OCI-LY3 (cell line): ENCODE results near the gene ZSWIM6.

ENCODE experiments used
- H2AFZ ChIP-seq: fragments of 200-600, 300-600 bp; shearing (Covaris generic); 2 replicates; pipeline ENCODE4 v1.6.0; 2014; ENCODE audit warnings: antibody characterized with exemption, low read depth, low read length
- H3K27ac ChIP-seq: fragments of 200-600, 300-600 bp; sonication (generic); 2 replicates; pipeline ENCODE4 v1.5.1; 2014; ENCODE audit warnings: mild to moderate bottlenecking, low read length, moderate library complexity, mixed read lengths
- H3K27me3 ChIP-seq: fragments of 200-600, 300-600 bp; sonication (generic); 2 replicates; pipeline ENCODE4 v1.6.1; 2014; ENCODE audit warnings: low read depth, low read length, mixed read lengths
- H3K36me3 ChIP-seq: fragments of 200-600, 300-600 bp; sonication (generic); replicated peaks from 2 replicates; pipeline ENCODE3; 2014; ENCODE audit warnings: low read depth, low read length, mixed read lengths
- H3K4me1 ChIP-seq: fragments of 300-600, 200-600 bp; sonication (generic); 2 replicates; pipeline ENCODE4 v1.6.1; 2014; ENCODE audit warnings: low read length, mixed read lengths
- H3K4me2 ChIP-seq: fragments of 200-600, 300-600 bp; sonication (generic); 2 replicates; pipeline ENCODE4 v1.6.1; 2014; ENCODE audit warnings: low read length, mixed read lengths
- H3K4me3 ChIP-seq: fragments of 300-600, 200-600 bp; sonication (generic); 2 replicates; pipeline ENCODE4 v1.5.1; 2014; ENCODE audit warnings: antibody characterized with exemption, mild to moderate bottlenecking, low read length, moderate library complexity
- H3K79me2 ChIP-seq: fragments of 300-600, 200-600 bp; shearing (Covaris generic); 2 replicates; pipeline ENCODE4 v1.6.1; 2014; ENCODE audit warnings: mild to moderate bottlenecking, low read length, mixed read lengths
- H3K9ac ChIP-seq: fragments of 300-600, 200-600 bp; shearing (Covaris generic); 2 replicates; pipeline ENCODE4 v1.6.0; 2014; ENCODE audit warnings: mild to moderate bottlenecking, low read length, moderate library complexity
- H3K9me3 ChIP-seq: fragments of 200-600, 300-600 bp; shearing (Covaris generic); 2 replicates; pipeline ENCODE4 v1.6.1; 2014; ENCODE audit warnings: low read length, mixed read lengths; ENCODE audit not compliant: insufficient read depth
- H4K20me1 ChIP-seq: fragments of 200-600, 300-600 bp; sonication (generic); 2 replicates; pipeline ENCODE4 v1.6.1; 2016; ENCODE audit warnings: low read length, mixed read lengths; ENCODE audit not compliant: insufficient read depth
- CTCF ChIP-seq: fragments of 200-600, 300-600 bp; sonication (generic); IDR thresholded peaks from 2 replicates; pipeline ENCODE4 v1.5.1; 2014; ENCODE audit warnings: antibody characterized with exemption, low read length, low read depth
- EZH2phosphoT487 ChIP-seq: fragments of 200-600 bp; shearing (Covaris generic); IDR thresholded peaks from 2 replicates; pipeline ENCODE4 v1.6.1; 2018; ENCODE audit warnings: antibody characterized with exemption, mixed run types, low read depth

The ZSWIM6 gene

DNA sequence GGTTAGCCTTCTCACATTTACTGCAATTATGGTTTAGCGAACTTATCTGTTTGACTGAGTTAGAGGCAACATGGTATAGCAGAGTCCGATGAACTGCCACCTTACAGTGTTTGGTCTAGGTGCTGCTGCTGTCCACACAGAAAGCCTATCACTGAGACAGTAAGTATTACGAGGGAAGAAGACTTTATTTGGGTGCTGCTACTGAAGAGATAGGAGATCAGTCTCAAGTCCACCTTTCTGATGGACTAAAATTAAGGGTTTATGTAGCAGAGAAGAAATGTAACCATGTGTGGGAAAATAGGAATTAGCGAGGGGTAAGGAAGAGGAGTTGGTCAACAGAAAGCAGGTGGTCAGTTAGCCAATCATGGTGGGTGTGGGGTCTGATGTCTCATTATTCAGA is 109.7 kb downstream of the ZSWIM6 start:
- Histone ChIP-seq H3K36me3 (peaks cover 6% of the 10 kb centered on the region), H3K79me2 (no peaks in the 10 kb centered on the region), H3K4me2 (no peak overlapping the region), H3K27me3 (no peaks in the 10 kb centered on the region), H3K4me1 (no peaks in the 10 kb centered on the region), H2AFZ (no peak overlapping the region), H4K20me1 (no peaks in the 10 kb centered on the region), H3K9me3 (peaks cover 7% of the 10 kb centered on the region; the same call in 1 of the 2 replicates), H3K4me3 (no peak overlapping the region), H3K27ac (no peak overlapping the region), H3K9ac (no peak overlapping the region)
- TF ChIP-seq CTCF (no peak), EZH2phosphoT487 (no peak)

DNA sequence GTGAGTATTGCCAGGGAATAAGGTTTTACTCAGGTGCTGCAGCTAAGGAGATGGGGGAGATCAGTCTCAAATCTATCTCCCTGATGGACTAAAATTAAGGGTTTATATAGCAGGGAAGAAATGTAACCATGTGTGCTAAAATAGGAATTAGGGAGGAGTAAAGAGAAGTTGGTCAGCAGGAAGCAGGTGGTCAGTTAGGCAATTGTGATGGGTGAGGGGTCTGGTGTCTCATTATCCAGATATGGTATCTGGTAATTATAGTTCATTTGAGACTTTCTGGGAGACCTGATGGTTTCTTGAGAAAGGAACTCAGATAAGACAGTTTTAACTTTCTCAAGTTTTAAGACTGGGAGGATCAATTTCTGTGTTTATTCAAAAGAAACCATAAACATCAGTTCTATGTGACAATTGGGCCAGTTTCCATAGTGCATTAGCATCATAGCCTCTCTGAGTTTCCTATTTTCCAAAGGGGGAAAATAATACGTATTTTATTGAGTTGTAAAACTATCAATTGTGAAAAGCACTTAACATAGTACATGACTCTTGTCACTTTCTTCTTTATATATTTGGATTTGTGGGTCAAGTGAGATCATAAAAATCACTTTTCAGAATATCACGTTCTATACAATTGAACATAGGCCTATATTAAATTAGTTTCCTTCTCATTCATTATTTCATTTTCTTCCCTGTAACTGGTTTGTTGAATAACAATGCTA is 115.9 kb downstream of the ZSWIM6 start:
- peaks cover 4% of the 10 kb centered on the region for H3K36me3 ChIP-seq
- no peaks in the 10 kb centered on the region for H3K27me3 ChIP-seq
- H3K79me2 ChIP-seq: no peaks in the 10 kb centered on the region
- no peak overlapping the region for H3K9ac ChIP-seq
- no peaks in the 10 kb centered on the region for H4K20me1 ChIP-seq
- H3K4me2 ChIP-seq: no peak overlapping the region
- TF ChIP-seq CTCF: no peak
- TF ChIP-seq EZH2phosphoT487: no peak
- no peak overlapping the region for H3K4me3 ChIP-seq
- H3K27ac ChIP-seq: no peak overlapping the region
- peaks cover 2% of the 10 kb centered on the region; the same call in 1 of the 2 replicates for H3K9me3 ChIP-seq
- H3K4me1 ChIP-seq: no peaks in the 10 kb centered on the region
- no peak overlapping the region for H2AFZ ChIP-seq

DNA sequence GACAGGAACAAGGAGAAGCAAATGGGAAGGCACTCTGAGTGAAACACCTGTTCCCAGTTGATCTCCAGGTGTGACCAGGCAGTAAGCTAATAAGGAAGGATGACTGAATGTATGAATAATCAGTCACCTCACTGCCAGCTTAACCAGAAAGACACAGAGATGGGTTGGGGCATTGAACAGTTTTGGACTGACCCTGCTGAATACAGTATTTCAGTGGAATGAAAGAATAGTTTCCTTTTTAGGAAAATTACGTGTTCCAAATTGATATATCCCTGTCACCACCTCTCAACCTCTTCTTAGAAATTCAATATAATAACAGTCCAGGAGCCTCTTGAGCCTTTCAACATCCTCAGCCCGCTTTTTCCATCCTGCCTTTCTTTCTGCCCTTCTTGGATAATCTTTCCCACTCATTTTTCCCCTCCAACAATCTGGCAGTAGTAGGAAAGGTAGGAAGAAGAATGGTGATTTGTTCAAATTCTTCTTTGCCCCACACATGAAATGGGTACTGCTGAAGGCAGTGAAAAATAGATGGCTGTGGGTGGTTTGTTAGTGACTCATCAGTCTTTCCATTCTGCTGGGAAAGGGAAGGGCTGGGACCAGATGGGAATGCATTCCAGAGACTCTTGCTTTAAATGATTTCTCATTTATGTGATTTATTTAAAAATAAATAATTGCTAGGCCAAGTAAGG is 117.9 kb downstream of the ZSWIM6 start:
- Histone ChIP-seq H3K9ac (no peak overlapping the region), H3K4me2 (no peak overlapping the region), H3K79me2 (no peaks in the 10 kb centered on the region)

More for the DNA sequence above, 117.9 kb downstream of the ZSWIM6 start:
- Histone ChIP-seq H3K36me3 (peaks cover 2% of the 10 kb centered on the region), H3K4me3 (no peak overlapping the region), H3K27ac (no peak overlapping the region), H3K27me3 (no peaks in the 10 kb centered on the region), H3K4me1 (no peaks in the 10 kb centered on the region), H4K20me1 (no peaks in the 10 kb centered on the region), H3K9me3 (no peaks in the 10 kb centered on the region), H2AFZ (no peak overlapping the region)
- TF ChIP-seq EZH2phosphoT487 (no peak), CTCF (no peak)
